ENCODE measurements around the gene KLHL29. TPM values are rescaled to one million over a fixed set of nuclear protein-coding genes. Genes with fewer than 3 reads are reported as not detected.

Gene KLHL29
- total RNA-seq, 3 donors from 2014 or later (not counting 1 experiment from before 2014, with no cell fraction given), result 0.24 to 0.43 (median 0.33) TPM

- WGBS (ENCODE audit: insufficient coverage), result 96% methylated on average over 11 of the region's 11 CpGs
- TF ChIP-seq CTCF (IDR thresholded peaks at IDR 0.05), result no peak
- H3K27me3 Mint-ChIP-seq (ENCODE audit: low read depth in 2 of 2), result peaks cover 0 to 4% of the 10 kb centered on the region in 2 donors
Measured at GRCh38 chr2:23682481-23682880, 297.5 kb downstream of the KLHL29 start.

GRCh38 chr2:23683001-23683400 lies 298.0 kb downstream of the KLHL29 start:
- ATAC-seq (no peak), DNase-seq (no peak)
- Mint-ChIP-seq H3K27me3 (ENCODE audit: low read depth in 2 of 2) (peaks cover 0 to 2% of the 10 kb centered on the region in 2 donors), H3K4me1 (peaks cover 16 to 25% of the 10 kb centered on the region in 2 donors), H3K4me3 (no peak overlapping the region), H3K36me3 (no peaks in the 10 kb centered on the region), H3K9me3 (no peaks in the 10 kb centered on the region), H3K27ac (no peak overlapping the region)
- Histone ChIP-seq H3K27ac (ENCODE audit: low read length) (no peak overlapping the region), H3K36me3 (ENCODE audit: control insufficient read depth, insufficient read depth, low read length) (no peaks in the 10 kb centered on the region), H3K4me1 (ENCODE audit: control insufficient read depth, insufficient read depth, low read length) (peaks cover 13% of the 10 kb centered on the region), H3K9me3 (ENCODE audit: control insufficient read depth, insufficient read depth, low read length) (no peaks in the 10 kb centered on the region), H3K4me3 (ENCODE audit: low read length) (no peak overlapping the region), H3K27me3 (ENCODE audit: control insufficient read depth, insufficient read depth, low read length) (no peaks in the 10 kb centered on the region)
- WGBS (ENCODE audit: insufficient coverage), result 92% methylated on average over 7 of the region's 7 CpGs
- intact Hi-C loops (cut with micrococcal nuclease), result no loop called here
- no peak for TF ChIP-seq CTCF (IDR thresholded peaks at IDR 0.05)

More at GRCh38 chr2:23682481-23682880, 297.5 kb downstream of the KLHL29 start:
- H3K4me3 ChIP-seq (ENCODE audit: low read length), result no peak overlapping the region
- no peaks in the 10 kb centered on the region for H3K9me3 ChIP-seq (ENCODE audit: control insufficient read depth, insufficient read depth, low read length)
- H3K4me1 ChIP-seq (ENCODE audit: control insufficient read depth, insufficient read depth, low read length), result peaks cover 13% of the 10 kb centered on the region
- Mint-ChIP-seq H3K9me3 (no peaks in the 10 kb centered on the region), H3K4me3 (no peak overlapping the region), H3K36me3 (no peaks in the 10 kb centered on the region), H3K4me1 (peaks cover 16 to 25% of the 10 kb centered on the region in 2 donors), H3K27ac (no peak overlapping the region)
- H3K27ac ChIP-seq (ENCODE audit: low read length), result no peak overlapping the region
- no peaks in the 10 kb centered on the region for H3K36me3 ChIP-seq (ENCODE audit: control insufficient read depth, insufficient read depth, low read length)
- no peak for DNase-seq
- no peaks in the 10 kb centered on the region for H3K27me3 ChIP-seq (ENCODE audit: control insufficient read depth, insufficient read depth, low read length)
- ATAC-seq, result no peak
- intact Hi-C loops (cut with micrococcal nuclease), result no loop called here

GRCh38 chr2:23684395-23685176 lies 299.6 kb downstream of the KLHL29 start:
- Mint-ChIP-seq H3K36me3 (no peaks in the 10 kb centered on the region), H3K27ac (no peak overlapping the region), H3K4me3 (no peak overlapping the region), H3K27me3 (ENCODE audit: low read depth in 2 of 2) (no peaks in the 10 kb centered on the region), H3K4me1 (peaks cover 16 to 25% of the 10 kb centered on the region in 2 donors), H3K9me3 (no peaks in the 10 kb centered on the region)
- Histone ChIP-seq H3K36me3 (ENCODE audit: control insufficient read depth, insufficient read depth, low read length) (no peaks in the 10 kb centered on the region), H3K27ac (ENCODE audit: low read length) (no peak overlapping the region), H3K27me3 (ENCODE audit: control insufficient read depth, insufficient read depth, low read length) (no peaks in the 10 kb centered on the region), H3K9me3 (ENCODE audit: control insufficient read depth, insufficient read depth, low read length) (no peaks in the 10 kb centered on the region), H3K4me3 (ENCODE audit: low read length) (no peak overlapping the region), H3K4me1 (ENCODE audit: control insufficient read depth, insufficient read depth, low read length) (peaks cover 13% of the 10 kb centered on the region)
- DNase-seq, result no peak
- intact Hi-C loops (cut with micrococcal nuclease), result no loop called here
- TF ChIP-seq CTCF (IDR thresholded peaks at IDR 0.05), result no peak
- no peak for ATAC-seq
- WGBS (ENCODE audit: insufficient coverage), result 52% methylated on average over 19 of the region's 19 CpGs
